Panc1 (cell line): Measurements from ENCODE around the gene RNASET2. TPM values are rescaled to one million over a fixed set of nuclear protein-coding genes. Genes with fewer than 3 reads are reported as not detected.

Experiments
- ATAC-seq: fragments of 200-7000 bp; cut with Tn5 transposase; 2 replicates; pipeline ENCODE4 v1.9.1; 2020; ENCODE audit warnings: mild to moderate bottlenecking, moderate library complexity
- BruUV-seq: library from RNA; stranded (reverse); fragments of 400-500 nt; replicated peaks from 2 replicates; lab custom pipeline; 2021; lab: Mats Ljungman, UMichigan
- CTCF ChIA-PET: fragments of 300-600 bp; sonication (Branson Sonifier 250); formaldehyde crosslinking; loops from one replicate; lab custom pipeline; 2022; ENCODE audit warnings: antibody characterized with exemption; lab: Charles Lee
- POLR2A ChIA-PET: fragments of 300-600 bp; sonication (Branson Sonifier 250); formaldehyde crosslinking; loops from one replicate; lab custom pipeline; 2022; ENCODE audit warnings: antibody characterized with exemption; lab: Charles Lee
- DNase-seq: peaks from one replicate; pipeline ENCODE4 v3.0.0-alpha.2; 2010; ENCODE audit warnings: low read depth, low spot score
- H3K27ac ChIP-seq: 2 replicates; pipeline ENCODE4 v1.5.1; 2011; ENCODE audit warnings: mild to moderate bottlenecking, low read length, inconsistent platforms
- H3K27me3 ChIP-seq: fragments of 200-500 bp; sonication (Bioruptor generic); 2 replicates; pipeline ENCODE4 v1.6.0; 2014; ENCODE audit warnings: low read length, inconsistent platforms; ENCODE audit not compliant: control insufficient read depth, insufficient read depth
- H3K36me3 ChIP-seq: fragments of 200-500 bp; sonication (Bioruptor generic); 2 replicates; pipeline ENCODE4 v1.5.1; 2014; ENCODE audit warnings: inconsistent platforms, mild to moderate bottlenecking, low read length, moderate library complexity; ENCODE audit not compliant: control insufficient read depth, insufficient read depth
- H3K4me1 ChIP-seq: 2 replicates; pipeline ENCODE4 v1.5.1; 2011; ENCODE audit warnings: inconsistent platforms, mild to moderate bottlenecking, low read length, moderate library complexity; ENCODE audit not compliant: control insufficient read depth, insufficient read depth
- H3K4me3 ChIP-seq, 2 experiments: 2 replicates each; pipeline ENCODE4 v1.5.1; 2011 to 2012; ENCODE audit warnings: low read depth in 2 of 2, low read length in 2 of 2, mild to moderate bottlenecking in 2 of 2, inconsistent platforms in 1 of 2, moderate library complexity in 1 of 2
- H3K9me3 ChIP-seq: fragments of 200-500 bp; sonication (Bioruptor generic); 2 replicates; pipeline ENCODE4 v1.5.1; 2014; ENCODE audit warnings: low read depth, mild to moderate bottlenecking, inconsistent platforms, low read length, moderate library complexity; ENCODE audit not compliant: control insufficient read depth, insufficient read depth
- CTCF ChIP-seq: fragments of 450-650 bp; IDR thresholded peaks from 2 replicates; pipeline ENCODE4 v1.5.1; 2017; ENCODE audit warnings: mild to moderate bottlenecking
- POLR2AphosphoS5 ChIP-seq: IDR thresholded peaks from 2 replicates; pipeline ENCODE4 v1.6.1; 2012; ENCODE audit warnings: mild to moderate bottlenecking, low read depth, low read length, moderate library complexity
- REST ChIP-seq, 2 experiments: IDR thresholded peaks; 2 replicates each; pipeline ENCODE4 v1.6.1; 2011 to 2012; ENCODE audit warnings: low read depth in 2 of 2, control low read depth in 1 of 2, low read length in 1 of 2, mild to moderate bottlenecking in 1 of 2, moderate library complexity in 1 of 2; ENCODE audit not compliant: insufficient read depth in 1 of 2
- SIN3A ChIP-seq: IDR thresholded peaks from 2 replicates; pipeline ENCODE4 v1.6.1; 2012; ENCODE audit warnings: low read depth, mild to moderate bottlenecking, low read length, moderate library complexity, borderline replicate concordance; ENCODE audit not compliant: insufficient read depth
- TCF7L2 ChIP-seq: IDR thresholded peaks from 2 replicates; pipeline ENCODE4 v1.6.1; 2011; ENCODE audit warnings: mild to moderate bottlenecking, low read depth, low read length, inconsistent platforms
- in situ Hi-C: cut with HindIII; loops from 2 replicates; pipeline ENCODE4 v1.10.0; 2016; ENCODE audit warnings: low sequenced_read_pairs, low pct_unique_long_range_greater_than_20kb
- intact Hi-C: fragments of 100-400 bp; cut with micrococcal nuclease; formaldehyde crosslinking; loops from one replicate; pipeline ENCODE4 v1.10.0; 2022; ENCODE audit not compliant: unreplicated experiment
- total RNA-seq: library from RNA; stranded (reverse); gene quantifications from one replicate; pipeline ENCODE4 v1.2.1, GENCODE V29; 2021; ENCODE audit not compliant: unreplicated experiment

RNASET2 gene
- total RNA-seq, 1 experiment from 2014 or later, result 9.7 TPM

GRCh38 chr6:166938150-166938549 lies 18.2 kb downstream of the RNASET2 start:
- BruUV-seq, result no TSS peak
- Histone ChIP-seq H3K27me3 (no peaks in the 10 kb centered on the region), H3K4me3 (no peak overlapping the region), H3K4me1 (no peaks in the 10 kb centered on the region), H3K9me3 (no peaks in the 10 kb centered on the region), H3K36me3 (no peaks in the 10 kb centered on the region), H3K27ac (no peak overlapping the region)
- POLR2A ChIA-PET, result no interaction called here
- in situ Hi-C loops, result no loop called here
- intact Hi-C loops, result no loop called here
- CTCF ChIA-PET, result no interaction called here
- no peak for DNase-seq
- ATAC-seq, result no peak
- TF ChIP-seq REST (IDR thresholded peaks at IDR 0.05; ENCODE audit: insufficient read depth in 1 of 2, low read depth in 2 of 2, low read length in 1 of 2), result no peak
- no peak for TF ChIP-seq TCF7L2
- TF ChIP-seq POLR2AphosphoS5, result no peak
- TF ChIP-seq CTCF, result no peak
- TF ChIP-seq SIN3A, result no peak

- intact Hi-C loops (no loop called here), in situ Hi-C loops (no loop called here)
- TF ChIP-seq POLR2AphosphoS5 (no peak), TCF7L2 (no peak), SIN3A (no peak), REST (IDR thresholded peaks at IDR 0.05; ENCODE audit: insufficient read depth in 1 of 2, low read depth in 2 of 2, low read length in 1 of 2) (no peak)
- no peaks in the 10 kb centered on the region for H3K27me3 ChIP-seq
- no peak overlapping the region for H3K27ac ChIP-seq
- H3K36me3 ChIP-seq, result no peaks in the 10 kb centered on the region
- no peaks in the 10 kb centered on the region for H3K4me1 ChIP-seq
- POLR2A ChIA-PET, result no interaction called here
- no peak overlapping the region for H3K4me3 ChIP-seq
- H3K9me3 ChIP-seq, result no peaks in the 10 kb centered on the region
- no peak for ATAC-seq
- CTCF ChIA-PET, result no interaction called here
- no peak for DNase-seq
- BruUV-seq, result no TSS peak
Measured at GRCh38 chr6:166937746-166938145, 18.6 kb downstream of the RNASET2 start.
